Naive thymus-derived CD4-positive, alpha-beta T cell (primary cell): ENCODE results near the gene PHKG1. TPM values are rescaled to one million over a fixed set of nuclear protein-coding genes. Genes with fewer than 3 reads are reported as not detected.
"Not testable (repeated sequence)": the region's sequence is repeated elsewhere in the genome, so short reads cannot be mapped to it uniquely, and the experiment has no call there.

Source experiments
- ATAC-seq: fragments of 150-1000 bp; cut with Tn5 transposase; 2 replicates; pipeline ENCODE4 v1.10.0; 2021; ENCODE audit warnings: mild to moderate bottlenecking, moderate library complexity
- CTCF ChIA-PET: fragments of 350-600 bp; sonication (Branson Sonifier 250); formaldehyde crosslinking; loops from one replicate; lab custom pipeline; 2021; ENCODE audit warnings: antibody characterized with exemption; lab: Charles Lee
- POLR2A ChIA-PET: fragments of 350-600 bp; sonication (Branson Sonifier 250); formaldehyde crosslinking; loops from one replicate; lab custom pipeline; 2021; ENCODE audit warnings: antibody characterized with exemption, inconsistent platforms; lab: Charles Lee
- DNase-seq, 9 donors: peaks; one replicate each; pipeline versions ENCODE4 v3.0.0 to v3.0.0-alpha.2; 2020 to 2022; ENCODE audit warnings: mixed read lengths in 1 of 9
- H3K27ac ChIP-seq: one replicate; pipeline ENCODE4 v1.7.0; 2013; ENCODE audit warnings: mild to moderate bottlenecking, low read depth, low read length, moderate library complexity
- H3K27me3 ChIP-seq, 2 donors: one replicate each; pipeline ENCODE4 v1.7.0; 2013; ENCODE audit warnings: low read length in 2 of 2, mild to moderate bottlenecking in 2 of 2, moderate library complexity in 2 of 2; ENCODE audit not compliant: control insufficient read depth in 2 of 2, insufficient read depth in 2 of 2
- H3K36me3 ChIP-seq, 3 experiments: 1 replicate in 2 of 3; 2 replicates in 1 of 3; pipeline ENCODE4 v1.7.0; 2013; ENCODE audit warnings: low read length in 3 of 3, mild to moderate bottlenecking in 3 of 3, moderate library complexity in 1 of 3; ENCODE audit not compliant: insufficient read depth in 3 of 3, control insufficient read depth in 2 of 3
- H3K4me1 ChIP-seq, 2 donors: one replicate each; pipeline ENCODE4 v1.7.0; 2013; ENCODE audit warnings: low read length in 2 of 2, mild to moderate bottlenecking in 2 of 2, moderate library complexity in 1 of 2; ENCODE audit not compliant: control insufficient read depth in 2 of 2, insufficient read depth in 2 of 2
- H3K4me3 ChIP-seq: 2 replicates; pipeline ENCODE4 v1.7.0; 2013; ENCODE audit warnings: mild to moderate bottlenecking, low read length
- H3K9me3 ChIP-seq, 3 experiments: 1 replicate in 2 of 3; 2 replicates in 1 of 3; pipeline ENCODE4 v1.7.0; 2013; ENCODE audit warnings: low read length in 3 of 3; ENCODE audit not compliant: control insufficient read depth in 2 of 3
- H3K27ac Mint-ChIP-seq, 9 donors: one replicate each; pipeline ENCODE4 v1.8.0; 2020 to 2022; ENCODE audit warnings: mixed read lengths in 9 of 9, mild to moderate bottlenecking in 8 of 9, moderate library complexity in 5 of 9, inconsistent platforms in 2 of 9
- H3K27me3 Mint-ChIP-seq, 5 donors: one replicate each; pipeline ENCODE4 v1.8.0; 2021 to 2022; ENCODE audit warnings: mixed read lengths in 5 of 5, mild to moderate bottlenecking in 1 of 5
- H3K36me3 Mint-ChIP-seq, 5 donors: one replicate each; pipeline ENCODE4 v1.8.0; 2020 to 2022; ENCODE audit warnings: mixed read lengths in 5 of 5, mild to moderate bottlenecking in 3 of 5, inconsistent platforms in 1 of 5
- H3K4me1 Mint-ChIP-seq, 7 donors: one replicate each; pipeline ENCODE4 v1.8.0; 2020 to 2022; ENCODE audit warnings: mixed read lengths in 7 of 7, mild to moderate bottlenecking in 3 of 7, inconsistent platforms in 1 of 7
- H3K4me3 Mint-ChIP-seq, 10 donors: one replicate each; pipeline ENCODE4 v1.8.0; 2020 to 2022; ENCODE audit warnings: mild to moderate bottlenecking in 10 of 10, mixed read lengths in 10 of 10, moderate library complexity in 6 of 10, inconsistent platforms in 2 of 10
- H3K9me3 Mint-ChIP-seq, 11 donors: one replicate each; pipeline ENCODE4 v1.8.0; 2020 to 2022; ENCODE audit warnings: mixed read lengths in 11 of 11, mild to moderate bottlenecking in 4 of 11, inconsistent platforms in 1 of 11, moderate library complexity in 1 of 11
- intact Hi-C, 2 donors: fragments of 100-400 bp; cut with micrococcal nuclease; formaldehyde crosslinking; loops; one replicate each; pipeline ENCODE4 v1.15.1; 2023
- polyA plus RNA-seq, 2 donors: library from polyadenylated mRNA; unstranded; fragments of 300-500 nt; fragmentation: Illumina TruSeq; gene quantifications; one replicate each; pipeline ENCODE4 v1.2.3, GENCODE V29; 2021
- total RNA-seq, 6 experiments: library from RNA in 5 of 6; stranded (reverse) in 5 of 6; gene quantifications; 1 replicate in 5 of 6; 2 replicates in 1 of 6; pipeline ENCODE4 v1.2.3 and lab custom pipeline; 2021 to 2026

The PHKG1 gene
- total and polyA plus RNA-seq, 7 experiments from 2014 or later = 0.91 to 12.0 (median 4.1) TPM

GRCh38 chr7:56091591-56091990, 1.2 kb downstream of the PHKG1 start:
- intact Hi-C loops = no loop called here
- POLR2A ChIA-PET = interaction anchor here (0.6 kb wide), 1 partner anchor 58 kb away, joined by 3 read pairs; no protein-coding TSS in a partner anchor
- Histone ChIP-seq H3K4me1 (no peaks in the 10 kb centered on the region), H3K9me3 (no peaks in the 10 kb centered on the region), H3K36me3 (peaks cover 0 to 8% (median 0%) of the 10 kb centered on the region in 3 experiments), H3K27ac (no peak overlapping the region), H3K4me3 (no peak overlapping the region), H3K27me3 (no peaks in the 10 kb centered on the region)
- Mint-ChIP-seq H3K27me3 (no peaks in the 10 kb centered on the region), H3K36me3 (peaks cover 0 to 5% (median 0%) of the 10 kb centered on the region in 5 donors), H3K27ac (peak overlapping the region in 1 of 9 donors; percentile 24), H3K9me3 (peaks cover 0 to 2% (median 0%) of the 10 kb centered on the region in 11 donors), H3K4me3 (no peak overlapping the region), H3K4me1 (peaks cover 0 to 3% (median 0%) of the 10 kb centered on the region in 7 donors)
- ATAC-seq (no peak), DNase-seq (no peak)
- CTCF ChIA-PET = no interaction called here

GRCh38 chr7:56087445-56087844, 5.3 kb downstream of the PHKG1 start:
- H3K27ac ChIP-seq = no peak overlapping the region
- Mint-ChIP-seq H3K27me3 (no peaks in the 10 kb centered on the region), H3K27ac (peak overlapping the region in 1 of 9 donors; percentile 32), H3K9me3 (peaks cover 0 to under 1% (median 0%) of the 10 kb centered on the region in 11 donors), H3K4me3 (no peak overlapping the region), H3K36me3 (peaks cover 0 to 9% (median 0%) of the 10 kb centered on the region in 5 donors), H3K4me1 (peaks cover 0 to 3% (median 0%) of the 10 kb centered on the region in 7 donors)
- ChIA-PET POLR2A (no interaction called here), CTCF (no interaction called here)
- no peak overlapping the region for H3K4me3 ChIP-seq
- no peaks in the 10 kb centered on the region for H3K4me1 ChIP-seq
- H3K9me3 ChIP-seq = no peaks in the 10 kb centered on the region
- H3K27me3 ChIP-seq = no peaks in the 10 kb centered on the region
- peaks cover 0 to 10% (median 0%) of the 10 kb centered on the region in 3 experiments for H3K36me3 ChIP-seq
- DNase-seq (no peak), ATAC-seq (no peak)
- intact Hi-C loops = no loop called here

- no peaks in the 10 kb centered on the region for H3K27me3 ChIP-seq
- H3K4me3 ChIP-seq = no peak overlapping the region
- intact Hi-C loops = no loop called here
- ATAC-seq (no peak), DNase-seq (no peak)
- Mint-ChIP-seq H3K9me3 (no peaks in the 10 kb centered on the region), H3K36me3 (peaks cover 0 to 13% (median 0%) of the 10 kb centered on the region in 5 donors), H3K4me3 (no peak overlapping the region), H3K27ac (no peak overlapping the region), H3K4me1 (peaks cover 0 to 3% (median 0%) of the 10 kb centered on the region in 7 donors), H3K27me3 (no peaks in the 10 kb centered on the region)
- H3K9me3 ChIP-seq = no peaks in the 10 kb centered on the region
- H3K36me3 ChIP-seq = peaks cover 0 to 14% (median 0%) of the 10 kb centered on the region in 3 experiments
- ChIA-PET CTCF (no interaction called here), POLR2A (no interaction called here)
- no peaks in the 10 kb centered on the region for H3K4me1 ChIP-seq
- H3K27ac ChIP-seq = no peak overlapping the region
Measured at GRCh38 chr7:56086761-56087160, 6.0 kb downstream of the PHKG1 start.

- no peaks in the 10 kb centered on the region for H3K27me3 Mint-ChIP-seq
- ChIA-PET CTCF (interaction anchor here (1.2 kb wide), 1 partner anchor 9 kb away, joined by 4 read pairs; no protein-coding TSS in a partner anchor), POLR2A (no interaction called here)
- Histone ChIP-seq H3K9me3 (no peaks in the 10 kb centered on the region), H3K27ac (no peak overlapping the region), H3K36me3 (peaks cover 0 to 41% (median 2%) of the 10 kb centered on the region in 3 experiments), H3K4me1 (no peaks in the 10 kb centered on the region), H3K4me3 (no peak overlapping the region), H3K27me3 (no peaks in the 10 kb centered on the region)
- no peak overlapping the region for H3K4me3 Mint-ChIP-seq
- H3K9me3 Mint-ChIP-seq = no peaks in the 10 kb centered on the region
- H3K27ac Mint-ChIP-seq = peak overlapping the region in 3 of 9 donors; percentile 24 to 60 (median 56)
- intact Hi-C loops = no loop called here
- H3K36me3 Mint-ChIP-seq = peaks cover 0 to 36% (median 4%) of the 10 kb centered on the region in 5 donors
- no peak for DNase-seq
- ATAC-seq = peak; percentile 12
- H3K4me1 Mint-ChIP-seq = peaks cover 0 to 3% (median 0%) of the 10 kb centered on the region in 7 donors
Measured at GRCh38 chr7:56083150-56083785, 9.5 kb downstream of the PHKG1 start.

GRCh38 chr7:56081626-56082340, 11.0 kb downstream of the PHKG1 start:
- Mint-ChIP-seq H3K4me3 (no peak overlapping the region), H3K27me3 (no peaks in the 10 kb centered on the region), H3K4me1 (peaks cover 0 to 3% (median 0%) of the 10 kb centered on the region in 7 donors), H3K27ac (peak overlapping the region in 1 of 9 donors; percentile 56), H3K9me3 (no peaks in the 10 kb centered on the region), H3K36me3 (peaks cover 0 to 37% (median 4%) of the 10 kb centered on the region in 5 donors)
- no peak for ATAC-seq
- no peaks in the 10 kb centered on the region for H3K4me1 ChIP-seq
- no peaks in the 10 kb centered on the region for H3K9me3 ChIP-seq
- ChIA-PET CTCF (no interaction called here), POLR2A (no interaction called here)
- DNase-seq = no peak
- H3K36me3 ChIP-seq = peaks cover 0 to 45% (median 9%) of the 10 kb centered on the region in 3 experiments
- no peak overlapping the region for H3K4me3 ChIP-seq
- no peak overlapping the region for H3K27ac ChIP-seq
- intact Hi-C loops = no loop called here
- no peaks in the 10 kb centered on the region for H3K27me3 ChIP-seq

- H3K27me3 Mint-ChIP-seq, H3K4me3 ChIP-seq, ATAC-seq, intact Hi-C loops, H3K9me3 Mint-ChIP-seq, H3K27ac Mint-ChIP-seq, H3K9me3 ChIP-seq, H3K27ac ChIP-seq, POLR2A ChIA-PET, H3K4me3 Mint-ChIP-seq, CTCF ChIA-PET, H3K4me1 Mint-ChIP-seq, H3K4me1 ChIP-seq, DNase-seq, H3K27me3 ChIP-seq: not testable (repeated sequence)
- H3K36me3 Mint-ChIP-seq = peaks cover 0 to 34% (median 4%) of the 10 kb centered on the region in 5 donors
- peaks cover 0 to 47% (median 9%) of the 10 kb centered on the region in 3 experiments for H3K36me3 ChIP-seq
Measured at GRCh38 chr7:56080726-56081435, 11.9 kb downstream of the PHKG1 start.
